Upper lobe of right lung (tissue), 1 donor: ENCODE results near the gene KCNN3. TPM values are rescaled to one million over a fixed set of nuclear protein-coding genes. Genes with fewer than 3 reads are reported as not detected.

ENCODE experiments used
- ATAC-seq: fragments of 200-7000 bp; cut with Tn5 transposase; one replicate; pipeline ENCODE4 v1.9.1; 2020; ENCODE audit warnings: mild to moderate bottlenecking, moderate library complexity
- DNase-seq: peaks from one replicate; pipeline ENCODE4 v3.0.0-alpha.2; 2020
- H3K27ac ChIP-seq: fragments of 200-600 bp; one replicate; pipeline ENCODE4 v1.8.0; 2022
- H3K27me3 ChIP-seq: fragments of 200-600 bp; one replicate; pipeline ENCODE4 v1.8.0; 2022; ENCODE audit warnings: mild to moderate bottlenecking
- H3K36me3 ChIP-seq: fragments of 200-600 bp; one replicate; pipeline ENCODE4 v1.8.0; 2022
- H3K4me1 ChIP-seq: fragments of 200-600 bp; one replicate; pipeline ENCODE4 v1.8.0; 2022
- H3K4me3 ChIP-seq: fragments of 200-600 bp; one replicate; pipeline ENCODE4 v1.8.0; 2022; ENCODE audit warnings: mild to moderate bottlenecking
- H3K9me3 ChIP-seq: fragments of 200-600 bp; one replicate; pipeline ENCODE4 v1.8.0; 2022
- intact Hi-C: fragments of 100-400 bp; cut with DNase I; formaldehyde crosslinking; loops from one replicate; pipeline ENCODE4 v1.11.0; 2022
- total RNA-seq: library from RNA; stranded (reverse); fragmentation: NEBNext Ultra II Directional; extraction: Animal tissue kit (Norgen Biotek cat#: 25700); gene quantifications from one replicate; pipeline ENCODE4 v1.2.1, GENCODE V29; 2021
- TF ChIP-seq, protein P1 (sequence below): fragments of 200-600 bp; IDR thresholded peaks from one replicate; pipeline ENCODE4 v1.8.0; 2022; ENCODE audit warnings: antibody characterized with exemption
- donor health status: DM: no; HTN: yes; CAD: no; lungs with severe emphysema.

The KCNN3 gene
- total RNA-seq, 1 donor from 2014 or later, result 7.6 TPM

DNA sequence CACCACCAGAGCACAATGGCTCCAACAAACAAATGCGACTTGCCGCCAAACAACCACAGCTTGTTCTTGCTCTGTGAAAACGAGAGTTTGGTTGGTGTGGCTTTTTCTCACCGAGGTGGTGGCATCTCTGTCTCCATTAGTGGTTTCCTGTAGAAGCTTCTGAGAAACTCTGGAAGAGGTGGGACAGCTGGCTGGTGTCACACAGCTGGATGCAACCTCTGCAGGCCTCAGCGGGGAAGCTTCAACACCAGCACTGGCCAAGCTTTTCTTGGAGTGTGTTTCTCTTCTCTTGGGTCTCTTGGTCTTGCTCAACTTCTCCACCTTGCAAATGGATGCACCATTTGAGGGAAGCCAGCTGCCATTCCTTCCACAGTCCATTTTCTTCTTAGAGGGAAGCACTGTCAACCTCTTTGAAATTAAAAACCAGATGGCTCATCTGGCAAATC lies 124.8 kb downstream of the KCNN3 start:
- no peaks in the 10 kb centered on the region for H3K27me3 ChIP-seq
- no peak for DNase-seq

DNA sequence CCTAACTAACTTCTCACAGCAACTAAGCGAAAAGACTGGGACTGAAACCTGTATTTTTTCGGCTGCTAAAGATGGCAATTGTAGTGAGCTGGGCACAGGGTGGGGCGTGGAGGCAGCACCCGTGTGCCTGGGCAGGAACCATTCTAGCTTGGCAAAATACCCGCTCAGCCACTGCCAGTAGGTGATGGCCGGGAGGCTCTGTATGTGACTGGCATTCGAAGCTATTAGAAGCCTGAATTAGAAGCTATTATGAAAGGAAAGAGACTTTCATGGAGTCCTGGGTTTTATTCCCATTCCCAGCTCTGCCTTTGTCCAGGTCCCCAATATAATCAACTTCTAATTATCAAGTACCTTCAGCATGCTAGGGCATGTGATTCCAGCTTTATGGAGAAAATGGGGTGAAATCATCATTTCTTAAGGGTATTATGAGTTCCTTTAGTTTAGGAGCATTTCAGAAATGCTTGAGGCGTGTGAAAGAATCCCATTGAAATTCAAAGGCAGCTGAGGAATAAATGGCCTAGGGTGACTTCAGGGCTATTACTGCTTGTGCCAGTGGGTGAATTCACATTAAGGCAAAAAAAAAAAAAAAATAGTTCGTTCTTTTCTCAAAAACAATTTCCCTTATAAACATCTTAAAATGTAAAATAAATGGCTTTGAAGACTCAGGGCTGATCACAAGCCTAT lies 125.6 kb downstream of the KCNN3 start:
- TF ChIP-seq, protein P1, sequence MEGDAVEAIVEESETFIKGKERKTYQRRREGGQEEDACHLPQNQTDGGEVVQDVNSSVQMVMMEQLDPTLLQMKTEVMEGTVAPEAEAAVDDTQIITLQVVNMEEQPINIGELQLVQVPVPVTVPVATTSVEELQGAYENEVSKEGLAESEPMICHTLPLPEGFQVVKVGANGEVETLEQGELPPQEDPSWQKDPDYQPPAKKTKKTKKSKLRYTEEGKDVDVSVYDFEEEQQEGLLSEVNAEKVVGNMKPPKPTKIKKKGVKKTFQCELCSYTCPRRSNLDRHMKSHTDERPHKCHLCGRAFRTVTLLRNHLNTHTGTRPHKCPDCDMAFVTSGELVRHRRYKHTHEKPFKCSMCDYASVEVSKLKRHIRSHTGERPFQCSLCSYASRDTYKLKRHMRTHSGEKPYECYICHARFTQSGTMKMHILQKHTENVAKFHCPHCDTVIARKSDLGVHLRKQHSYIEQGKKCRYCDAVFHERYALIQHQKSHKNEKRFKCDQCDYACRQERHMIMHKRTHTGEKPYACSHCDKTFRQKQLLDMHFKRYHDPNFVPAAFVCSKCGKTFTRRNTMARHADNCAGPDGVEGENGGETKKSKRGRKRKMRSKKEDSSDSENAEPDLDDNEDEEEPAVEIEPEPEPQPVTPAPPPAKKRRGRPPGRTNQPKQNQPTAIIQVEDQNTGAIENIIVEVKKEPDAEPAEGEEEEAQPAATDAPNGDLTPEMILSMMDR, result no peak
- Histone ChIP-seq H3K36me3 (no peaks in the 10 kb centered on the region), H3K4me1 (peaks cover 19% of the 10 kb centered on the region), H3K9me3 (no peaks in the 10 kb centered on the region), H3K27ac (no peak overlapping the region), H3K4me3 (no peak overlapping the region), H3K27me3 (no peaks in the 10 kb centered on the region)
- intact Hi-C loops, result no loop called here
- DNase-seq (no peak), ATAC-seq (no peak)

More for the DNA sequence above, 124.8 kb downstream of the KCNN3 start:
- intact Hi-C loops, result no loop called here
- TF ChIP-seq, protein P1, result no peak
- Histone ChIP-seq H3K9me3 (no peaks in the 10 kb centered on the region), H3K4me1 (peaks cover 19% of the 10 kb centered on the region), H3K4me3 (no peak overlapping the region), H3K27ac (no peak overlapping the region), H3K36me3 (no peaks in the 10 kb centered on the region)
- ATAC-seq, result peak; percentile 8

DNA sequence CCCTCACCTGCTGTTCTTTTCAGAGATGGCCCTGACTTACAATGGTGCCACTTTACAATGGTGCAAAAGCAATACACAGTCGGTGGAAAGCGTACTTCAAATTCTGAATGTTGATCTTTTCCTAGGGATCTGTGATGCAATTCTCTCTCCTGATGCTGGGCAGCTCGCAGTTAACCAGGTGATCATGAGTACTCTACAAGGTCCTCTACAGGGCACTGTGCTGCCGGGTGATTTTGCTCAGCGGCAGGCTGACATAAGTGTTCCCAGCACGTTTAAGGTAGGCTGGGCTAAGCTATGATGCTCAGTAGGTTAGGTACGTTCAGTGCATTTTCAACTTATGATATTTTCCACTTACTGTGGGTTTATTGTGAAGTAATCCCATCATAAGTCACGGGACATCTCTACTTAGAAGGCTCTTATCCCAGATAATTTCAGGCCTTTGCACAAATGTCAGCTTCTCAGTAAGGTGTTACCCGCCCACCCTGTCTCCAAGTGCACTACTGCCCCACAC lies 126.5 kb downstream of the KCNN3 start:
- Histone ChIP-seq H3K27ac (no peak overlapping the region), H3K27me3 (no peaks in the 10 kb centered on the region), H3K9me3 (no peaks in the 10 kb centered on the region), H3K36me3 (no peaks in the 10 kb centered on the region), H3K4me3 (no peak overlapping the region), H3K4me1 (peaks cover 19% of the 10 kb centered on the region)
- DNase-seq (no peak), ATAC-seq (peak; percentile 92)
- TF ChIP-seq, protein P1, result no peak
- intact Hi-C loops, result no loop called here

DNA sequence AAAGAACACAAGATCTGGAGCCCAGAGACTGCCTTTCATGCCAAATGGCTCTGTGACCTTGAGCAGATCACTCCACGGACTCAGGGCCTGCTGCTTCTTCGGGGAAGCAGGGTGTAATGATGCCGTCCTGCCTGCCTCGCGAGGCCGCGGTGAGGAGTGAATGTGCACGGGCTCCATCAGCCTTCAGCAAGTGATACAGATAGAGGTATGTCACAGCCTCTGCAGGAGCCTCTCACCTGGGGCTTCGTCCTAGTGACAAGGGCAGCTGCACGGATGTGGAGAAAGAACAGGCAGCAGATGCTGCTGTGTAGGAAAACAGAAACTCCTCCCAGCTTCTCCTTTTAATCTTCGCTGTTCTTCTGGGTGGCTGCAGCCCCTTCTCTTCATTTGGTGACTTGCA lies 127.5 kb downstream of the KCNN3 start:
- no peaks in the 10 kb centered on the region for H3K36me3 ChIP-seq
- TF ChIP-seq, protein P1, result no peak
- intact Hi-C loops, result no loop called here
- no peak overlapping the region for H3K4me3 ChIP-seq
- no peak for DNase-seq
- H3K9me3 ChIP-seq, result no peaks in the 10 kb centered on the region
- no peaks in the 10 kb centered on the region for H3K27me3 ChIP-seq
- H3K4me1 ChIP-seq, result peaks cover 12% of the 10 kb centered on the region
- no peak for ATAC-seq
- no peak overlapping the region for H3K27ac ChIP-seq

DNA sequence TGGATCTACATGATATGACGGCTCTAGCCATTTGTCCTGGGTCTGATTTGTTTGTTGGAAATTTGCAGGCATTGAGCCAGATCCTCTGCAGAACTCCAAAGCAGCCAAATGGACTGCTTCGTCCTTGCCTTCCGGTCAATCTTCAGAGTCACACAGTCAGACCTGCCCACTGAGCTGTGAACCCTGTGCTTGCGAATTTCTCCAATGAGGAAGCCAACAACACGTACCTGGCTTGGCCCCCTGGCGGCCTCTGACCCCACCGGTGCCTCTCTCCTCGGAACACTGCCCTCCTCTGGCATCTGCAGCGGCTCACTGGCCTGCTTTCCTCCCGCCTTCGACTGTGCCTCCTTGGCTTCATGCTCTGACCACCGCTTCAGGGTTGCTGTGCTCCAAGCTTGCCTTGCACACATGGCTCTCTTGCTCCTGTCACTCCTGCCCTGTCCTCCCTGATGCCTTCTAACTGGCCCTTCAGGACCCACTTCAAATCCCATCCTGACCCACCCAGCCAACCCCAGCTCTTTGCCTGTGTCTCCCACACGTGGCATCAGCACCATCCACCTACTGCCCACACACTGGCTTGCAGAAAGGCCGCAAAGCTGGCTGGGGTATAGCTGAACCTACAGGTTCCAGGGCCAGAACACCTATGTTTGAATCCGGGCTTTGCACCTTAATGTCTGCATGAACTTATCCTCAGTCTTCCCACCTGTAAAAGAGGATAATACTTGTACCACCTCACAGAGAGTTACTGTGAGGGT lies 128.2 kb downstream of the KCNN3 start:
- ATAC-seq (no peak), DNase-seq (no peak)
- Histone ChIP-seq H3K27me3 (no peaks in the 10 kb centered on the region), H3K9me3 (no peaks in the 10 kb centered on the region), H3K36me3 (no peaks in the 10 kb centered on the region), H3K4me1 (peaks cover 5% of the 10 kb centered on the region), H3K27ac (no peak overlapping the region), H3K4me3 (no peak overlapping the region)
- intact Hi-C loops, result no loop called here
- TF ChIP-seq, protein P1, result no peak
